H1 (cell line): Measurements from ENCODE around the gene UGT1A7. TPM values are rescaled to one million over a fixed set of nuclear protein-coding genes. Genes with fewer than 3 reads are reported as not detected.

Source experiments
- EP300 ChIP-seq, 2 experiments: IDR thresholded peaks; 1 replicate in 1 of 2; 2 replicates in 1 of 2; pipeline ENCODE4 v1.6.1; 2011 to 2012; ENCODE audit warnings: low read depth in 2 of 2, low read length in 2 of 2, mild to moderate bottlenecking in 2 of 2, borderline replicate concordance in 1 of 2, inconsistent platforms in 1 of 2, moderate library complexity in 1 of 2
- GTF2F1 ChIP-seq: IDR thresholded peaks from 2 replicates; pipeline ENCODE4 v1.6.1; 2012; ENCODE audit warnings: low read depth, low read length, improper control_type of control experiment, borderline replicate concordance
- JUND ChIP-seq: IDR thresholded peaks from 2 replicates; pipeline ENCODE4 v1.6.1; 2011; ENCODE audit warnings: mild to moderate bottlenecking, improper control_type of control experiment, low read length
- KDM5A ChIP-seq: fragments of 200-600 bp; IDR thresholded peaks from 2 replicates; pipeline ENCODE4 v1.7.1; 2012; ENCODE audit warnings: mild to moderate bottlenecking, low read length, inconsistent platforms, mixed read lengths
- POU5F1 ChIP-seq: IDR thresholded peaks from 2 replicates; pipeline ENCODE4 v1.6.1; 2011; ENCODE audit warnings: low read depth, mild to moderate bottlenecking, low read length, moderate library complexity
- polyA plus RNA-seq, 7 experiments: library from polyadenylated mRNA; depleted of rRNA in 3 of 7; stranded (reverse) in 5 of 7; unstranded in 2 of 7; fragments of >200 nt in 5 of 7; fragments of 200-250 nt in 2 of 7; gene quantifications; 1 replicate in 5 of 7; 2 replicates in 1 of 7; 4 replicates in 1 of 7; pipeline versions ENCODE4 v1.2.1 to v1.2.3, GENCODE V29; 2011 to 2013; ENCODE audit warnings: missing spikeins in 2 of 7, mixed read lengths in 2 of 7
- total RNA-seq: library from RNA; stranded (reverse); fragmentation: NEBNext Ultra II Directional; extraction: Animal tissue kit (Norgen Biotek cat#: 25700); gene quantifications from 2 replicates; pipeline ENCODE4 v1.2.1, GENCODE V29; 2021
- TF ChIP-seq, protein P1 (sequence below): IDR thresholded peaks from 2 replicates; pipeline ENCODE4 v1.6.1; 2012; ENCODE audit warnings: low read length, inconsistent platforms
- TF ChIP-seq, protein P2 (sequence below): IDR thresholded peaks from 2 replicates; pipeline ENCODE4 v1.6.1; 2011; ENCODE audit warnings: low read length, improper control_type of control experiment

UGT1A7 gene
- total and polyA plus RNA-seq, 2 of the 8 experiments (the other 6 are each of a cell fraction or from before 2014, with no cell fraction given) = not detected

DNA sequence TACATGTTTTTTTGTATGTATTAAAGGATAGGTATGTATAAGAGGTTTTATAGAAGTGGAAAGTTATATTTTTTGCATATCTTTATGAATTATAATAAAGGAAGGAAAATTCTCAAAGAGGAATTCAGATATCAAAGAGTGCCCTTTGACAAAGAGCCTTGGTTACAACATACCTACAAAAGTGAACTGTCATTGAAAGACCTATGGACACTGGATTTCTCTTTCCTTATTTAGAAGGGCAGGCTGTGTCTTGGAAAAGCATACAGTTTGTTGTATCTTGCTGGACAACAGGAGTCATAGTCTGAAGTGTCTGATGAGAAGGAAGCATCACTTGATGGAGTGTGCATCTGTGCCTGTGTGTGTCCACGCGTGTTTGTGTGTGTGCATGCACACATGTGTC is 30.3 kb upstream of the UGT1A7 start (continued):
- TF ChIP-seq, protein P1, sequence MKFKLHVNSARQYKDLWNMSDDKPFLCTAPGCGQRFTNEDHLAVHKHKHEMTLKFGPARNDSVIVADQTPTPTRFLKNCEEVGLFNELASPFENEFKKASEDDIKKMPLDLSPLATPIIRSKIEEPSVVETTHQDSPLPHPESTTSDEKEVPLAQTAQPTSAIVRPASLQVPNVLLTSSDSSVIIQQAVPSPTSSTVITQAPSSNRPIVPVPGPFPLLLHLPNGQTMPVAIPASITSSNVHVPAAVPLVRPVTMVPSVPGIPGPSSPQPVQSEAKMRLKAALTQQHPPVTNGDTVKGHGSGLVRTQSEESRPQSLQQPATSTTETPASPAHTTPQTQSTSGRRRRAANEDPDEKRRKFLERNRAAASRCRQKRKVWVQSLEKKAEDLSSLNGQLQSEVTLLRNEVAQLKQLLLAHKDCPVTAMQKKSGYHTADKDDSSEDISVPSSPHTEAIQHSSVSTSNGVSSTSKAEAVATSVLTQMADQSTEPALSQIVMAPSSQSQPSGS = no peak
- no peak for TF ChIP-seq EP300 (IDR thresholded peaks at IDR 0.05; ENCODE audit: borderline replicate concordance in 1 of 2, low read depth in 2 of 2, low read length in 2 of 2)
- TF ChIP-seq, protein P2, sequence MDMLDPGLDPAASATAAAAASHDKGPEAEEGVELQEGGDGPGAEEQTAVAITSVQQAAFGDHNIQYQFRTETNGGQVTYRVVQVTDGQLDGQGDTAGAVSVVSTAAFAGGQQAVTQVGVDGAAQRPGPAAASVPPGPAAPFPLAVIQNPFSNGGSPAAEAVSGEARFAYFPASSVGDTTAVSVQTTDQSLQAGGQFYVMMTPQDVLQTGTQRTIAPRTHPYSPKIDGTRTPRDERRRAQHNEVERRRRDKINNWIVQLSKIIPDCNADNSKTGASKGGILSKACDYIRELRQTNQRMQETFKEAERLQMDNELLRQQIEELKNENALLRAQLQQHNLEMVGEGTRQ = no peak
- TF ChIP-seq JUND = no peak
- TF ChIP-seq POU5F1 = no peak
- TF ChIP-seq KDM5A = no peak
- TF ChIP-seq GTF2F1 = no peak
